Endothelial cell of hepatic sinusoid (primary cell): ENCODE data around the gene CCDC192.
"Not testable (repeated sequence)": the region's sequence is repeated elsewhere in the genome, so short reads cannot be mapped to it uniquely, and the experiment has no call there.

Experiments used
- in situ Hi-C: cut with HindIII; loops from 2 replicates; pipeline ENCODE4 v1.10.0; 2017; ENCODE audit warnings: low sequenced_read_pairs

CCDC192 gene

GRCh38 chr5:127838661-127839060, 135.5 kb downstream of the CCDC192 start:
- in situ Hi-C loops: no loop called here

GRCh38 chr5:127839072-127839471, 135.9 kb downstream of the CCDC192 start:
- in situ Hi-C loops: no loop called here

- in situ Hi-C loops: no loop called here
Measured at GRCh38 chr5:127839496-127840197, 136.5 kb downstream of the CCDC192 start.

- in situ Hi-C loops: no loop called here
Measured at GRCh38 chr5:127840198-127840524, 137.0 kb downstream of the CCDC192 start.

- in situ Hi-C loops: no loop called here
Measured at GRCh38 chr5:127840809-127841208, 137.6 kb downstream of the CCDC192 start.

- in situ Hi-C loops: no loop called here
Measured at GRCh38 chr5:127844581-127845021, 141.4 kb downstream of the CCDC192 start.

GRCh38 chr5:127846884-127847283, 143.7 kb downstream of the CCDC192 start:
- in situ Hi-C loops: no loop called here

GRCh38 chr5:127847641-127848040, 144.4 kb downstream of the CCDC192 start:
- in situ Hi-C loops: not testable (repeated sequence)

GRCh38 chr5:127848098-127848497, 144.9 kb downstream of the CCDC192 start:
- in situ Hi-C loops: no loop called here

GRCh38 chr5:127849408-127849807, 146.2 kb downstream of the CCDC192 start:
- in situ Hi-C loops: no loop called here

GRCh38 chr5:127849891-127850290, 146.7 kb downstream of the CCDC192 start:
- in situ Hi-C loops: no loop called here

GRCh38 chr5:127851964-127852363, 148.8 kb downstream of the CCDC192 start:
- in situ Hi-C loops: no loop called here

- in situ Hi-C loops: no loop called here
Measured at GRCh38 chr5:127854520-127854919, 151.3 kb downstream of the CCDC192 start.

- in situ Hi-C loops: no loop called here
Measured at GRCh38 chr5:127856292-127856691, 153.1 kb downstream of the CCDC192 start.

- in situ Hi-C loops: no loop called here
Measured at GRCh38 chr5:127858116-127858784, 155.1 kb downstream of the CCDC192 start.

- in situ Hi-C loops: loop anchor here (5.0 kb wide), 1 partner anchor 98 kb away; no protein-coding TSS in a partner anchor
Measured at GRCh38 chr5:127860291-127860690, 157.1 kb downstream of the CCDC192 start.

GRCh38 chr5:127863161-127863560, 160.0 kb downstream of the CCDC192 start:
- in situ Hi-C loops: loop anchor here (5.0 kb wide), 1 partner anchor 101 kb away; no protein-coding TSS in a partner anchor

GRCh38 chr5:127863610-127864395, 160.6 kb downstream of the CCDC192 start:
- in situ Hi-C loops: loop anchor here (5.0 kb wide), 1 partner anchor 102 kb away; no protein-coding TSS in a partner anchor

GRCh38 chr5:127864511-127864910, 161.3 kb downstream of the CCDC192 start:
- in situ Hi-C loops: loop anchor here (5.0 kb wide), 1 partner anchor 102 kb away; no protein-coding TSS in a partner anchor

GRCh38 chr5:127865273-127865672, 162.1 kb downstream of the CCDC192 start:
- in situ Hi-C loops: no loop called here

- in situ Hi-C loops: no loop called here
Measured at GRCh38 chr5:127867022-127867783, 164.0 kb downstream of the CCDC192 start.
